GM18861 (cell line): ENCODE results near the gene SPRED1.
A peak's percentile ranks its signal among the peaks of the same experiment; 100 is the strongest.
"Not testable (repeated sequence)": the region's sequence is repeated elsewhere in the genome, so short reads cannot be mapped to it uniquely, and the experiment has no call there.

Experiments used
- ATAC-seq: cut with Tn5 transposase; IDR thresholded peaks from one replicate; pipeline ENCODE4 v1.9.1; 2021; ENCODE audit not compliant: unreplicated experiment

Gene SPRED1

DNA sequence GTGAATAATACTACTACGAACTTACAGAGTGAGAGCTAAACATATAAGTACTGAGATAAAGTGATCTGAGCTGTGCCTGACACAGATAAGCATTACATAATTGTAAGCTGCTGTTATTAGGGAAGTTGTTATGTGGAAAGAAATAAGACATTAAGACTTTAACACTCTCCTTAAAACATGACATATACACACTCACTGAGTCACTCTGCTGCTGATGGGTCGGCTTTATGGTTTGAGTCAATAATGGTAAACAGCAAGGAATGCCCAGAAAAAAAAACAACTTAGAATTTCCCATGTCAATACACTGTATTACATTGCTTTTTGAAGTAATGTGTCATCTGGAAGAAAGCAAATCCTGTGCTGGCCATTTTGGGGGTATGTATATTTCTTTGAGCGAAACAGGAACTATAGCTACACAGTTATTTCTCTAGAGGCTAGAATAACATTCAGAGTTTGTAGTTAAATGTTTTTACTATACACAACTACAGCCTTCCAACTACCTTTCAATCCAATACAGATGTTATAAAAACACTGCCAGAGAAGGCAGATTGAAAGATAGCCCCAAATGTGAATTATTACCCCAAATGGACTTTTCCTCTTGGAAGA, 22.8 kb upstream of the SPRED1 start:
- no peak for ATAC-seq

- no peak for ATAC-seq
Observed at GRCh38 chr15:38231436-38231835, 21.2 kb upstream of the SPRED1 start.

- ATAC-seq, result not testable (repeated sequence)
Observed at GRCh38 chr15:38237021-38237420, 15.6 kb upstream of the SPRED1 start.

- no peak for ATAC-seq
Observed at GRCh38 chr15:38238311-38238710, 14.3 kb upstream of the SPRED1 start.

DNA sequence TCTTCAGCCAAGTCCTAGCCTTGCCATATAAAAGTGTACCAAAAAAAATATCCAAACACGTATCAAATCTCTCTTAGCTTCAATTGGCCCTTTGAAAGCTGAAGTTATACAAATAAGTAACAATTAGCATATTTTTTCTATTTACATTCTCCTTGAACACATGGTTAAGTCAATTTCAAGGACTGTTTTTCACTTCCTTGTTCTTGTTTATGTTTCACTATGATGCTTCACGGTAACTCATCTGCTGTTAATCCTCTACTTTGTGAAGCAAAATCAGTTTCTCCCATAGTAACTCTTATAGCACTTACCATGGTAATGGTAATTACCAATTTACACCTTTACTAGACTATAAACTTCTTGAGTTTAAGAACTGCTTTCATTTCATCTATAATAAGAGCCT, 10.6 kb upstream of the SPRED1 start:
- ATAC-seq, result peak; percentile 95

- ATAC-seq, result no peak
Observed at GRCh38 chr15:38243278-38244055, 9.2 kb upstream of the SPRED1 start.

- ATAC-seq, result no peak
Observed at GRCh38 chr15:38247336-38247735, 5.3 kb upstream of the SPRED1 start.

DNA sequence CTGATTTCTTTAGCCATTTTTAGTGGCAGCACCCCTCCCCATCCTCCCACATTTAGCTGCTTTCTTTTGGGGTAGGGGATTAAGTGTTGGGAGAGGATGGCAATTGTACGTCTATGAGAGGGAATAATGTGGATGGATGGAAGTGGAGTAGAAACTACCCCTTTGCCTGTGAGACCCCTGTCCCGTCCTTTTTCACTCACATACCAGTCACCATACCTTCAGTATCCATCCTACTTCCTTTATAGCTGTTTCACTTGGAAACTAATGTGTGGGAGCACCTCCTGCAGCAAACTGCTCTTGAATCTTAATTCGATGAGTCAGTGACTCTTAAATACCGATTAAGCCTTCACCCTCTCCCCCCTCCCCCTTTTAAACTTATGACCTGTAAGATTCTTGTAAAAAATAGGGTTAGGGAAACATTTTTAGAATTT, 730 bp downstream of the SPRED1 start:
- no peak for ATAC-seq

GRCh38 chr15:38254051-38254883, 1.6 kb downstream of the SPRED1 start:
- ATAC-seq, result no peak

- ATAC-seq, result no peak
Observed at GRCh38 chr15:38255690-38256089, 3.1 kb downstream of the SPRED1 start.

DNA sequence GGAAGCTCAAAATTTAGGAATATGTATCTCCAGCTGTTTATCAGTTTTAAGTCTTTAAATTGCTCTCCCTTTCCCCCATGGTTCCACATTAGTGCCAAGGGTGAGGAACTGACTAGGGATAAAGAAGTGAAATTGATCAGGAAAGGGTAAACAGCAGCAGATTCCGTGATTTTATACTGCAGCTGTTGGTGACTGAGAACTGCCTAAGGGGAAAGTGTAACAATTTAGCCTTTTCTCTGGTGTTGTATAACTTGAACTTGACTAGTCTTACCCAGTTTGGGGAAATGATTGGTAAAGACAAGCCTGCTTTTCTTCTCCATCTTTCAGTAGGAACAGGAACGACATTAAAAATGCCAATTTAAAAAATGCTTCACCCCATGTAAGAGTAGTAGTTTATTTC, 5.0 kb downstream of the SPRED1 start:
- ATAC-seq, result no peak

- ATAC-seq, result no peak
Observed at GRCh38 chr15:38259134-38259533, 6.5 kb downstream of the SPRED1 start.

DNA sequence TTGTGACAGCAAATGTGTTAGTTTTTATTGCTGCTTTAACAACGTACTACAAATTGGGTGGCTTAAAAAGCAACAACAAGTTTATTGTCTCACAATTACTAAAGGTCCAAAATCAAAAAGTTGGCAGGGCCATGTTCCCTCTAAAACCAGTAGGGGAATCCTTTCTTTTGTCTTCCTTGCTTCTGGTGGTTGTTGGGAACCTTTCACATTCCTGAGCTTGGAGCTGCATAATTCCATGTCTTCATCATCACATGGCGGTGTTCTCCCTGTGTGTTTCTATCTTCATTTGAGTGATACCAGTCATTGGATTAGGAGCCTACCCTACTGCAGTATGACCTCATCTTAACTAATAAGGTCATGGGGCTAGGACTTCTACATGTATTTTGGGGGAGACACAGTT, 7.4 kb downstream of the SPRED1 start:
- ATAC-seq, result no peak

DNA sequence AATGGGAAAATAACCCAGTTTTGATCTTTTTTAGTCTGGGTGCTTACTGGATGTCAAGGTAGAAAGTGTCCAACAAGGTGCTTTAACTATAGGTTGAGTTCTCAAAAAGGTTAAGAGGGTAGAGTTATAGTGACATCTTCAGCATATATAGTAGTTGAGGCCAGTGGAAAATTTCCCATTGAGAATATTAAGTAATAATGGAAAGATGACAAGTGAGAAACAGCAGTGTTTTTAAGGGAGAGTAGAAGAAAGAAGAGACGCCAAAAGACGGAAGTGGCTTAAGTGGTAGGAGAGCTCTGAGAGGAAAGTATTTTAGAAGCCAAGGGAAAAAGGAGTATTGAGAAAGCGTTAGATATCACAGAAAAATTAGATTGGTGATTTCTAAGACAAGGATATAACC, 10.6 kb downstream of the SPRED1 start:
- ATAC-seq, result no peak

DNA sequence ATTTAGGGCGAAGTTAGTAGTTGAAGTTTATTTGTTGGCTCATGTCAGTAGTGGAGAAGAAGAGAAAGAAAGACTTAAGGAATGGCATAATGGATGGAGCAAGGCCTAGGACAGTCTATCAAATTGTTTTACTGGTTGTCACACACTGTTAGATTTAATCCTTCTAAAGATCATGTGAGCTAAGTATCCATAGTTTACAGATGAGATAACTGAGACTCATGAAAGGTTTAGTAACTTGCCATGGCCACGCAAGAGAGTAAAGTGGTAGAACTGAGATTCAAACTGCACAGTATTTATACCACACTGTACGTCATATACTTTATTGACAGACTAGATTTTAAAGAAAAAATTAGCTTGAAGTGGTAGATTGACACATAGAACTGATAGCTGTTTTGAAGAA, 11.4 kb downstream of the SPRED1 start:
- no peak for ATAC-seq

- ATAC-seq, result no peak
Observed at GRCh38 chr15:38266247-38266986, 13.8 kb downstream of the SPRED1 start.

- no peak for ATAC-seq
Observed at GRCh38 chr15:38267421-38268022, 14.9 kb downstream of the SPRED1 start.

DNA sequence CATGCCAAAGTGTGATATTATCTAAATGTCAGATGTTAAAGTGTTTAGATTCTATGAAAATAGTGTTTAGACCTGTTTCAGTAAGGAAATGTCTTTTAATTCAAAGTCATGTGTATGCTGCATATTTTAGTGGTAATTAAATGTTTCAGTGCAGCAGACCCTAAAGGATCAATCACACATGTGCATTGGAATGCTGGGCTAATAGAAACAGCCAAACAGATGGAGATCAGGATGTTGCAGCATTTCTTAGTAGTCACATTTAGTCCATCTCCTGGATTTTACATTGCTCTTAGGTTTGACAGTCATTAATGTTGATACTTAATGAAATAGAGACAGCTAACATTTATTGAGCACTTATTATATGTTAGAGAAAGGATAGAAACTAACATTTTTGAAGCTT, 18.5 kb downstream of the SPRED1 start:
- no peak for ATAC-seq

GRCh38 chr15:38271895-38272294, 19.3 kb downstream of the SPRED1 start:
- ATAC-seq, result no peak

- ATAC-seq, result not testable (repeated sequence)
Observed at GRCh38 chr15:38272431-38272830, 19.8 kb downstream of the SPRED1 start.

DNA sequence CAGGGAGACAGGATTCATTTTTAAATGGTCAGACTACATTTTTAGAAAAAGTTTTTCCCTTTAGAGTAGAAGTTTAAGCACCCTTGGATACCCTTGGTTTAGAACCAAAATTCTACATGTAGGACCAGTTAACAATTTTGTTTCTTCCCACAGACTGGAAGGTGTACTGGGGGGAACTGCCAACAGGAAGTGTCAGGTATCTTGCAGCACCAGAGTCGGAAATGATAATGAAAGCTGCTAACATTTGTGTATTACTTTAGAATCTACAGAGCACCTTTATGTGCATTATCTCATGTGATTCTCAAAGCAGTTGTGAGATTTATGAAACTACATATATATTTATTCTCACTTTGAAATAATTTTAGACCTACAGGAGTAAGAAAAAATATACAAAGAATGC, 21.5 kb downstream of the SPRED1 start:
- ATAC-seq, result no peak
